ENCODE results near the gene TFRC.
"Not testable (repeated sequence)": the region's sequence is repeated elsewhere in the genome, so short reads cannot be mapped to it uniquely, and the experiment has no call there.

TFRC gene

DNA sequence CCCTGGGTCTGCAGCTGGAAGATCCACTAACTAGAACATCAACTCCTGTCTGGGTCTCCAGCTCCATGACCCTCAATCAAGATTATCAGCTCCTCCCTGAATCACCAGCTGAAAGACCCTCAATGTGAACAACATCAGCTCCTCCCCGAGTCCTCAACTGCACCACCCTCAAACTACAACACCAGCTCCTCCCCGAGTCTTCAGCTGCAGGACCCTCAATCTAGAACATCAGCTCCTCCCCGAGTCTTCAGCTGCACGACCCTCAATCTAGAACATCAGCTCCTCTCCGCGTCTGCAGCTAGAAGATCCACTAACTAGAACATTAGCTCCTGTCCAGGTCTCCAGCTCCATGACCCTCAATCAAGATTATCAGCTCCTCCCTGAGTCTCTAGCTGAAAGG lies 79.2 kb downstream of the TFRC start:
- not testable (repeated sequence) for DNase-seq

DNA sequence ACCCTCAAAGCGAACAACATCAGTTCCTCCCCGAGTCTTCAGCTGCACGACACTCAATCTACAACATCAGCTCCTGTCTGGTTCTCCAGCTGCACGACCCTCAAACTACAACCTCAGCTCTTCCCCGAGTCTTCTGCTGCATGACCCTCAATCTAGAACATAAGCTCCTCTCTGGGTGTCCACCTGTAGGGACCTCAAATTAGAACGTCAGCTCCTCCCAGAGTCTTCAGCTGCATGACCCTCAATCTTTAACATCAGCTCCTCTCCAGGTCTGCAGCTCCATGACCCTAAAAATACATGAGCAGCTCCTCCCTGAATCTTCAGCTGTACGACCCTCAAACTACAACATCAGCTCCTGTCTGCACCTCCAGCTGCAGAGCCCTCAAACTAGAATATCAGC lies 80.7 kb downstream of the TFRC start:
- not testable (repeated sequence) for DNase-seq

DNA sequence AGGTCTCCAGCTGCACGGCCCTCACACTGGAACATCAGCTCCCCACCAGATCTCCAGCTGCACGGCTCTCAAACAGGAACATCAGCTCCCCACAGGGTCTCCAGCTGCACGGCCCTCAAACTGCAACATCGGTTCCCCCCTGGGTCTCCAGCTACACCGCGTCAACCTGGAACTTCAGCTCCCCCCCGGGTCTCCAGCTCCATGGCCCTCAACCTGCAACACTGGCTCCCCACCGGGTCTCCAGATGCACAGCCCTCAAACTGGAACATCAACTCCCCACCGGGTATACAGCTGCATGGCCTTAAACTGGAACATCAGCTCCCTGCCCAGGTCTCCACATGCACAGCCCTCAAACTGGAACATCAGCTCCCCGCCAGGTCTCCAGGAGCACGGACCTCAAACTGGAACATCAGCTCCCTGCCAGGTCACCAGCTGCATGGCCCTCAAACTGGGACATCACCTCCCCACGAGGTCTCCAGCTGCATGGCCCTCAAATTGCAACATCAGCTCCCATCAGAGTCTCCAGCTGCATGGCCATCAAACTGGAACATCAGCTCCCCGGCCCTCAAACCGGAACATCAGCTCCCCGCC lies 81.4 kb downstream of the TFRC start:
- DNase-seq, result not testable (repeated sequence)

DNA sequence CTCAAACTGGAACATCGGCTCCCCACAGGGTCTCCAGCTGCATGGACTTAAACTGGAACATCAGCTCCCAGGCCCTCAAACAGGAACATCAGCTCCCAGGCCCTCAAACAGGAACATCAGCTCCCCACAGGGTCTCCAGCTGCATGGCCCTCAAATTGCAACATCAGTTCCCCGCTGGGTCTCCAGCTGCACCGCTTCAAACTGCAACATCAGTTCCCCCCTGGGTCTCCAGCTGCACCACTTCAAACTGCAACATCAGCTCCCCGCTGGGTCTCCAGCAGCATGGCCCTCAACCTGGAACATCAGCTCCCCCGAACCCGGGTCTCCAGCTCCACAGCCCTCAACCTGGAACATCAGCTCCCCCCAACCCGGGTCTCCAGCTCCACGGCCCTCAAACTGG lies 82.0 kb downstream of the TFRC start:
- DNase-seq, result no peak
